GM23338 (cell line): ENCODE data around the gene HRH4. TPM values are rescaled to one million over a fixed set of nuclear protein-coding genes. Genes with fewer than 3 reads are reported as not detected.

Source experiments
- ATAC-seq: fragments of 200-7000 bp; cut with Tn5 transposase; 3 replicates; pipeline ENCODE4 v1.9.1; 2020
- DNase-seq: peaks from one replicate; pipeline ENCODE4 v3.0.0-alpha.2; 2015; ENCODE audit warnings: low spot score
- H2AFZ ChIP-seq: fragments of 200-600 bp; sonication (generic); 2 replicates; pipeline ENCODE4 v1.8.0; 2016; ENCODE audit warnings: antibody characterized with exemption, mild to moderate bottlenecking, moderate library complexity
- H3F3A ChIP-seq: fragments of 200-600 bp; sonication (generic); replicated peaks from 2 replicates; pipeline ENCODE4 v1.8.0; 2017; ENCODE audit warnings: antibody characterized with exemption, mixed run types, low read depth
- H3K27ac ChIP-seq: fragments of 200-600 bp; sonication (generic); 2 replicates; pipeline ENCODE4 v1.6.1; 2016; ENCODE audit warnings: low read depth
- H3K27me3 ChIP-seq: fragments of 200-600 bp; sonication (generic); 2 replicates; pipeline ENCODE4 v1.8.0; 2016; ENCODE audit warnings: mild to moderate bottlenecking, mixed run types, moderate library complexity; ENCODE audit not compliant: insufficient read depth
- H3K36me3 ChIP-seq: fragments of 200-600 bp; sonication (generic); 2 replicates; pipeline ENCODE4 v1.8.0; 2016; ENCODE audit warnings: mild to moderate bottlenecking; ENCODE audit not compliant: insufficient read depth
- H3K4me1 ChIP-seq: fragments of 200-600 bp; sonication (generic); 2 replicates; pipeline ENCODE4 v1.8.0; 2016; ENCODE audit warnings: mild to moderate bottlenecking, moderate library complexity; ENCODE audit not compliant: insufficient read depth
- H3K4me2 ChIP-seq: fragments of 200-600 bp; sonication (generic); 2 replicates; pipeline ENCODE4 v1.7.1; 2017; ENCODE audit warnings: mixed run types
- H3K4me3 ChIP-seq: fragments of 200-600 bp; sonication (generic); 2 replicates; pipeline ENCODE4 v1.6.1; 2016; ENCODE audit warnings: mixed run types
- H3K79me2 ChIP-seq: fragments of 200-600 bp; sonication (generic); replicated peaks from 2 replicates; pipeline ENCODE4 v1.8.0; 2017; ENCODE audit warnings: mild to moderate bottlenecking; ENCODE audit not compliant: insufficient read depth
- H3K9me2 ChIP-seq: fragments of 200-600 bp; sonication (generic); 2 replicates; pipeline ENCODE4 v1.8.0; 2017; ENCODE audit not compliant: insufficient read depth
- H4K20me1 ChIP-seq: fragments of 200-600 bp; sonication (generic); replicated peaks from 2 replicates; pipeline ENCODE4 v1.8.0; 2017; ENCODE audit warnings: mild to moderate bottlenecking; ENCODE audit not compliant: insufficient read depth
- H3K27ac Mint-ChIP-seq: 2 replicates; pipeline ENCODE4 v1.8.0; 2020; ENCODE audit warnings: inconsistent platforms, mild to moderate bottlenecking, moderate library complexity, mixed read lengths
- H3K27me3 Mint-ChIP-seq: 3 replicates; pipeline ENCODE4 v1.8.0; 2022; ENCODE audit warnings: low read depth, mild to moderate bottlenecking, moderate library complexity, mixed read lengths, inconsistent platforms; ENCODE audit not compliant: insufficient read depth, poor library complexity
- H3K36me3 Mint-ChIP-seq: 3 replicates; pipeline ENCODE4 v1.8.0; 2021; ENCODE audit warnings: low read depth, mild to moderate bottlenecking, inconsistent platforms, moderate library complexity, mixed read lengths
- H3K4me1 Mint-ChIP-seq: 3 replicates; pipeline ENCODE4 v1.8.0; 2020; ENCODE audit warnings: mild to moderate bottlenecking, inconsistent platforms, mixed read lengths
- H3K4me3 Mint-ChIP-seq: 3 replicates; pipeline ENCODE4 v1.8.0; 2021; ENCODE audit warnings: moderate library complexity, mild to moderate bottlenecking, inconsistent platforms, mixed read lengths
- H3K9me3 Mint-ChIP-seq: 3 replicates; pipeline ENCODE4 v1.8.0; 2020; ENCODE audit warnings: moderate library complexity, mild to moderate bottlenecking, inconsistent platforms, mixed read lengths
- EZH2 ChIP-seq: fragments of 200-600 bp; sonication (generic); IDR thresholded peaks from one replicate; pipeline ENCODE4 v1.8.0; 2017; ENCODE audit warnings: antibody characterized with exemption, mild to moderate bottlenecking, low read depth; ENCODE audit not compliant: unreplicated experiment
- JUNB ChIP-seq: IDR thresholded peaks from one replicate; pipeline ENCODE4 v1.6.1; 2016; ENCODE audit warnings: antibody characterized with exemption; ENCODE audit not compliant: unreplicated experiment
- NANOG ChIP-seq: IDR thresholded peaks from 2 replicates; pipeline ENCODE4 v1.6.1; 2016; ENCODE audit warnings: antibody characterized with exemption, borderline replicate concordance
- POLR2AphosphoS5 ChIP-seq: IDR thresholded peaks from 2 replicates; pipeline ENCODE4 v1.6.1; 2016; ENCODE audit warnings: antibody characterized with exemption, low read depth
- polyA plus RNA-seq: library from polyadenylated mRNA; unstranded; fragments of >200 nt; fragmentation: Nextera tagmentation; extraction: Ambion mirVana; gene quantifications from 2 replicates; pipeline ENCODE4 v1.2.1, GENCODE V29; 2016
- total RNA-seq: library from RNA; depleted of rRNA; stranded (reverse); fragments of >200 nt; shearing (Covaris generic); gene quantifications from 2 replicates; pipeline ENCODE4 v1.2.3, GENCODE V29; 2014
- TF ChIP-seq, protein P1 (sequence below): IDR thresholded peaks from 2 replicates; pipeline ENCODE4 v1.6.1; 2016; ENCODE audit warnings: antibody characterized with exemption
- TF ChIP-seq, protein P2 (sequence below): fragments of 250-450 bp; sonication (Bioruptor Pico); IDR thresholded peaks from 2 replicates; pipeline ENCODE4 v1.5.0; 2020; ENCODE audit warnings: mild to moderate bottlenecking, moderate library complexity
- TF ChIP-seq, protein P3 (sequence below), 2 experiments: fragments of 200-600 bp in 1 of 2; sonication (generic) in 1 of 2; conservative IDR thresholded peaks; 2 replicates each; pipeline versions ENCODE4 v1.5.1 to v1.6.1; 2016 to 2017; ENCODE audit warnings: antibody characterized with exemption in 2 of 2, low read depth in 2 of 2, mild to moderate bottlenecking in 2 of 2, moderate library complexity in 1 of 2
- TF ChIP-seq, protein P4 (sequence below): IDR thresholded peaks from one replicate; pipeline ENCODE4 v1.6.1; 2018; ENCODE audit warnings: antibody characterized with exemption; ENCODE audit not compliant: unreplicated experiment

HRH4 gene
- total and polyA plus RNA-seq, 2 experiments from 2014 or later = 0.17 TPM; not detected in 1

DNA sequence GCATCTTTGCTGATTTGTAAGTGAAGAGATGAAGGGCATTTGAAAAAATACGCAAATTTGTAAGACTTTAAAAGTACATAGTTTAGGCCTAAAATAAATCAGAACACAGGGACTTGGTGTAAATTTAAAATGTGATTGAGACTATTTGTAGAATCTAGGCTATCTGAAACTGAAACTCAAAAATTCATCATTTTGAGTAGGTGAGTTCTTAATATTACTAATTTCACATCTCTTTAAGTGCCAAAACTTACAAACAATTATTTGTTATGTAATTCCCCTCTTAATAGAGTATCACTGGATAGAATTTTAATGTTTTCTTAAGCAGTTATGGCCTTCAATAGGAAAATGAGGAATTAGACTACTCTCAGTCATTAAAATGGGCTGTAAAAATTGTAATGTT, 14.0 kb upstream of the HRH4 start:
- Mint-ChIP-seq H3K9me3 (no peaks in the 10 kb centered on the region), H3K4me3 (no peak overlapping the region), H3K36me3 (peaks cover 69% of the 10 kb centered on the region), H3K4me1 (no peaks in the 10 kb centered on the region), H3K27ac (no peak overlapping the region), H3K27me3 (no peaks in the 10 kb centered on the region)
- Histone ChIP-seq H3K4me3 (no peak overlapping the region), H3K36me3 (peaks cover 57% of the 10 kb centered on the region), H2AFZ (no peak overlapping the region), H3K4me2 (no peak overlapping the region), H3K27me3 (no peaks in the 10 kb centered on the region), H3F3A (no peaks in the 10 kb centered on the region), H3K27ac (no peak overlapping the region), H3K4me1 (no peaks in the 10 kb centered on the region), H4K20me1 (no peaks in the 10 kb centered on the region), H3K9me2 (no peaks in the 10 kb centered on the region), H3K79me2 (no peaks in the 10 kb centered on the region)
- TF ChIP-seq, protein P1, sequence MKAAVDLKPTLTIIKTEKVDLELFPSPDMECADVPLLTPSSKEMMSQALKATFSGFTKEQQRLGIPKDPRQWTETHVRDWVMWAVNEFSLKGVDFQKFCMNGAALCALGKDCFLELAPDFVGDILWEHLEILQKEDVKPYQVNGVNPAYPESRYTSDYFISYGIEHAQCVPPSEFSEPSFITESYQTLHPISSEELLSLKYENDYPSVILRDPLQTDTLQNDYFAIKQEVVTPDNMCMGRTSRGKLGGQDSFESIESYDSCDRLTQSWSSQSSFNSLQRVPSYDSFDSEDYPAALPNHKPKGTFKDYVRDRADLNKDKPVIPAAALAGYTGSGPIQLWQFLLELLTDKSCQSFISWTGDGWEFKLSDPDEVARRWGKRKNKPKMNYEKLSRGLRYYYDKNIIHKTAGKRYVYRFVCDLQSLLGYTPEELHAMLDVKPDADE = no peak
- TF ChIP-seq, protein P2, sequence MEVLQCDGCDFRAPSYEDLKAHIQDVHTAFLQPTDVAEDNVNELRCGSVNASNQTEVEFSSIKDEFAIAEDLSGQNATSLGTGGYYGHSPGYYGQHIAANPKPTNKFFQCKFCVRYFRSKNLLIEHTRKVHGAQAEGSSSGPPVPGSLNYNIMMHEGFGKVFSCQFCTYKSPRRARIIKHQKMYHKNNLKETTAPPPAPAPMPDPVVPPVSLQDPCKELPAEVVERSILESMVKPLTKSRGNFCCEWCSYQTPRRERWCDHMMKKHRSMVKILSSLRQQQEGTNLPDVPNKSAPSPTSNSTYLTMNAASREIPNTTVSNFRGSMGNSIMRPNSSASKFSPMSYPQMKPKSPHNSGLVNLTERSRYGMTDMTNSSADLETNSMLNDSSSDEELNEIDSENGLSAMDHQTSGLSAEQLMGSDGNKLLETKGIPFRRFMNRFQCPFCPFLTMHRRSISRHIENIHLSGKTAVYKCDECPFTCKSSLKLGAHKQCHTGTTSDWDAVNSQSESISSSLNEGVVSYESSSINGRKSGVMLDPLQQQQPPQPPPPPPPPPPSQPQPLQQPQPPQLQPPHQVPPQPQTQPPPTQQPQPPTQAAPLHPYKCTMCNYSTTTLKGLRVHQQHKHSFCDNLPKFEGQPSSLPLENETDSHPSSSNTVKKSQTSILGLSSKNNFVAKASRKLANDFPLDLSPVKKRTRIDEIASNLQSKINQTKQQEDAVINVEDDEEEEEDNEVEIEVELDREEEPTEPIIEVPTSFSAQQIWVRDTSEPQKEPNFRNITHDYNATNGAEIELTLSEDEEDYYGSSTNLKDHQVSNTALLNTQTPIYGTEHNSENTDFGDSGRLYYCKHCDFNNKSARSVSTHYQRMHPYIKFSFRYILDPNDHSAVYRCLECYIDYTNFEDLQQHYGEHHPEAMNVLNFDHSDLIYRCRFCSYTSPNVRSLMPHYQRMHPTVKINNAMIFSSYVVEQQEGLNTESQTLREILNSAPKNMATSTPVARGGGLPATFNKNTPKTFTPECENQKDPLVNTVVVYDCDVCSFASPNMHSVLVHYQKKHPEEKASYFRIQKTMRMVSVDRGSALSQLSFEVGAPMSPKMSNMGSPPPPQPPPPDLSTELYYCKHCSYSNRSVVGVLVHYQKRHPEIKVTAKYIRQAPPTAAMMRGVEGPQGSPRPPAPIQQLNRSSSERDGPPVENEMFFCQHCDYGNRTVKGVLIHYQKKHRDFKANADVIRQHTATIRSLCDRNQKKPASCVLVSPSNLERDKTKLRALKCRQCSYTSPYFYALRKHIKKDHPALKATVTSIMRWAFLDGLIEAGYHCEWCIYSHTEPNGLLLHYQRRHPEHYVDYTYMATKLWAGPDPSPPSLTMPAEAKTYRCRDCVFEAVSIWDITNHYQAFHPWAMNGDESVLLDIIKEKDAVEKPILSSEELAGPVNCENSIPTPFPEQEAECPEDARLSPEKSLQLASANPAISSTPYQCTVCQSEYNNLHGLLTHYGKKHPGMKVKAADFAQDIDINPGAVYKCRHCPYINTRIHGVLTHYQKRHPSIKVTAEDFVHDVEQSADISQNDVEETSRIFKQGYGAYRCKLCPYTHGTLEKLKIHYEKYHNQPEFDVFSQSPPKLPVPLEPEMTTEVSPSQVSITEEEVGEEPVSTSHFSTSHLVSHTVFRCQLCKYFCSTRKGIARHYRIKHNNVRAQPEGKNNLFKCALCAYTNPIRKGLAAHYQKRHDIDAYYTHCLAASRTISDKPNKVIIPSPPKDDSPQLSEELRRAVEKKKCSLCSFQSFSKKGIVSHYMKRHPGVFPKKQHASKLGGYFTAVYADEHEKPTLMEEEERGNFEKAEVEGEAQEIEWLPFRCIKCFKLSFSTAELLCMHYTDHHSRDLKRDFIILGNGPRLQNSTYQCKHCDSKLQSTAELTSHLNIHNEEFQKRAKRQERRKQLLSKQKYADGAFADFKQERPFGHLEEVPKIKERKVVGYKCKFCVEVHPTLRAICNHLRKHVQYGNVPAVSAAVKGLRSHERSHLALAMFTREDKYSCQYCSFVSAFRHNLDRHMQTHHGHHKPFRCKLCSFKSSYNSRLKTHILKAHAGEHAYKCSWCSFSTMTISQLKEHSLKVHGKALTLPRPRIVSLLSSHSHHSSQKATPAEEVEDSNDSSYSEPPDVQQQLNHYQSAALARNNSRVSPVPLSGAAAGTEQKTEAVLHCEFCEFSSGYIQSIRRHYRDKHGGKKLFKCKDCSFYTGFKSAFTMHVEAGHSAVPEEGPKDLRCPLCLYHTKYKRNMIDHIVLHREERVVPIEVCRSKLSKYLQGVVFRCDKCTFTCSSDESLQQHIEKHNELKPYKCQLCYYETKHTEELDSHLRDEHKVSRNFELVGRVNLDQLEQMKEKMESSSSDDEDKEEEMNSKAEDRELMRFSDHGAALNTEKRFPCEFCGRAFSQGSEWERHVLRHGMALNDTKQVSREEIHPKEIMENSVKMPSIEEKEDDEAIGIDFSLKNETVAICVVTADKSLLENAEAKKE (CRISPR knock-in tag) = no peak
- TF ChIP-seq, protein P3, sequence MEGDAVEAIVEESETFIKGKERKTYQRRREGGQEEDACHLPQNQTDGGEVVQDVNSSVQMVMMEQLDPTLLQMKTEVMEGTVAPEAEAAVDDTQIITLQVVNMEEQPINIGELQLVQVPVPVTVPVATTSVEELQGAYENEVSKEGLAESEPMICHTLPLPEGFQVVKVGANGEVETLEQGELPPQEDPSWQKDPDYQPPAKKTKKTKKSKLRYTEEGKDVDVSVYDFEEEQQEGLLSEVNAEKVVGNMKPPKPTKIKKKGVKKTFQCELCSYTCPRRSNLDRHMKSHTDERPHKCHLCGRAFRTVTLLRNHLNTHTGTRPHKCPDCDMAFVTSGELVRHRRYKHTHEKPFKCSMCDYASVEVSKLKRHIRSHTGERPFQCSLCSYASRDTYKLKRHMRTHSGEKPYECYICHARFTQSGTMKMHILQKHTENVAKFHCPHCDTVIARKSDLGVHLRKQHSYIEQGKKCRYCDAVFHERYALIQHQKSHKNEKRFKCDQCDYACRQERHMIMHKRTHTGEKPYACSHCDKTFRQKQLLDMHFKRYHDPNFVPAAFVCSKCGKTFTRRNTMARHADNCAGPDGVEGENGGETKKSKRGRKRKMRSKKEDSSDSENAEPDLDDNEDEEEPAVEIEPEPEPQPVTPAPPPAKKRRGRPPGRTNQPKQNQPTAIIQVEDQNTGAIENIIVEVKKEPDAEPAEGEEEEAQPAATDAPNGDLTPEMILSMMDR (conservative IDR thresholded peaks at IDR 0.05; ENCODE audit: low read depth in 2 of 2) = no peak
- TF ChIP-seq POLR2AphosphoS5 = no peak
- TF ChIP-seq EZH2 = no peak
- TF ChIP-seq NANOG = no peak
- TF ChIP-seq, protein P4, sequence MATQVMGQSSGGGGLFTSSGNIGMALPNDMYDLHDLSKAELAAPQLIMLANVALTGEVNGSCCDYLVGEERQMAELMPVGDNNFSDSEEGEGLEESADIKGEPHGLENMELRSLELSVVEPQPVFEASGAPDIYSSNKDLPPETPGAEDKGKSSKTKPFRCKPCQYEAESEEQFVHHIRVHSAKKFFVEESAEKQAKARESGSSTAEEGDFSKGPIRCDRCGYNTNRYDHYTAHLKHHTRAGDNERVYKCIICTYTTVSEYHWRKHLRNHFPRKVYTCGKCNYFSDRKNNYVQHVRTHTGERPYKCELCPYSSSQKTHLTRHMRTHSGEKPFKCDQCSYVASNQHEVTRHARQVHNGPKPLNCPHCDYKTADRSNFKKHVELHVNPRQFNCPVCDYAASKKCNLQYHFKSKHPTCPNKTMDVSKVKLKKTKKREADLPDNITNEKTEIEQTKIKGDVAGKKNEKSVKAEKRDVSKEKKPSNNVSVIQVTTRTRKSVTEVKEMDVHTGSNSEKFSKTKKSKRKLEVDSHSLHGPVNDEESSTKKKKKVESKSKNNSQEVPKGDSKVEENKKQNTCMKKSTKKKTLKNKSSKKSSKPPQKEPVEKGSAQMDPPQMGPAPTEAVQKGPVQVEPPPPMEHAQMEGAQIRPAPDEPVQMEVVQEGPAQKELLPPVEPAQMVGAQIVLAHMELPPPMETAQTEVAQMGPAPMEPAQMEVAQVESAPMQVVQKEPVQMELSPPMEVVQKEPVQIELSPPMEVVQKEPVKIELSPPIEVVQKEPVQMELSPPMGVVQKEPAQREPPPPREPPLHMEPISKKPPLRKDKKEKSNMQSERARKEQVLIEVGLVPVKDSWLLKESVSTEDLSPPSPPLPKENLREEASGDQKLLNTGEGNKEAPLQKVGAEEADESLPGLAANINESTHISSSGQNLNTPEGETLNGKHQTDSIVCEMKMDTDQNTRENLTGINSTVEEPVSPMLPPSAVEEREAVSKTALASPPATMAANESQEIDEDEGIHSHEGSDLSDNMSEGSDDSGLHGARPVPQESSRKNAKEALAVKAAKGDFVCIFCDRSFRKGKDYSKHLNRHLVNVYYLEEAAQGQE = no peak
- TF ChIP-seq JUNB = no peak
- ATAC-seq (no peak), DNase-seq (no peak)
